Measurements from ENCODE around the gene RFLNA.

Gene RFLNA

DNA sequence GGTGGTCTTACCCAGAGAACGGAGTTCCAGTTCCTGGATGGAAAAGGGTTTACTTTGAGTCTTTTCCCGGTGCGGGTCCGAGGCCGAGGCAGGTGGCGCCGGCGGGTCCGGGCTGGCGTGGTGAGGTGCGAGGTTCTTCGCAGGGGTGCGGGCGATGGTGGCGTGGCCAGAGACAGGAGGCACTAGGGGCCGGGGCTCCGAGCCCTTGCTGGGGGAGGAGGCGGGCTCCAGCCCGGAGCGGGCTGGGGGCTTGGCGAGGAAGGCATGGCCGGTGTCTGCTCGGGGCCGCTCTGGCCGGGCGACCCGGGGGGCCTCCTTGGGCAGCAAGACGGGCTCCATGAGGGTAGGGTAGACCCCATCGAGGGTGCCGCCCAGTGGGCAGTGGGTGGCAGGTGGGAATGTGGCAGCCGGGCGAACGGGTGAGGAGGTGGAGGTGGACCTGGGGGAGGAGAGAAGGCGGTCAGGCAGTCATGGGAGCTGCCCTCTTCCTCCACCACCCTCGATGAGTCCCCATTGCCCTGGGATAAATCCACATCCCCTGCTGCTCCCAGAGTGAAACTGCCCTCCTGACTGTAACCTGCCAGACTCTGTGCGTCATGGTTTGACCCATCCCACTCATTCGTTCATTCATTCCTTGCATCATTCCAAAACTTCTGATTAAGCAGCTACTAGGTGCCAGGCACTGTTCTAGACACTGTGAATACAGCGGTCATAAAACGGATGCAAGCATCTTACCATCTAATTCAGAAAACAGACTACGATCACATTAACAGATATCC, 42.0 kb downstream of the RFLNA start:
- DNase-seq (ENCODE audit: low spot score), result no peak

GRCh38 chr12:124337622-124338021, 42.7 kb downstream of the RFLNA start:
- no peak for DNase-seq (ENCODE audit: low spot score)

GRCh38 chr12:124338448-124338847, 43.6 kb downstream of the RFLNA start:
- DNase-seq (ENCODE audit: low spot score), result no peak

DNA sequence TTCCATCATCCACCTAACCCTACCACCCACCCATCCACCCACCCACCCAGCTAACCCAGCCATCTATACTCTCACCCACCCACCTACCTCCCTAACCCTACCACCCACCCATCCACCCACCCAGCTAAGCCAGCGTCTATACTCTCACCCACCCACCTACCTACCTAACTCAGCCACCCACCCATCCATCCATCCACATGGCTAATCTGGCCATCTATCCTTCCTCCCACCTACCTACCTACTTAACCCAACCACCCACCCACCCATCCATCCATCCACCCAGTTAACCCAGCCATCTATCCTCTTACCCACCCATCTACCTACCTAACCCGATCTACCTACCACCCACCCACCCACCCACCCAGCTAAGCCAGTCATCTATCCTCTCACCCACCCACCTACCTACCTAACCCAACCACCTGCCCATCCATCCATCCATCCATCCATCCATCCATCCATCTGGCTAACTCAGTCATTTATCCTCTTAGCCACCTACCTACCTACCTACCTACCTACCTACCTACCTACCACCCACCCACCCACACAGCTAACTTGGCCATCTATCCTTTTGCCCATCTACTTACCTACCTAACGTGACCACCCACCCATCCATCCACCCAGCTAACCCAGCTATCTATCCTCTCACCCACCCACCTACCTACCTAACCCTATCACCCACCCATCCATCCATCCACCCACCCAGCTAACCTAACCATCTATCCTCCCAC, 44.1 kb downstream of the RFLNA start:
- no peak for DNase-seq (ENCODE audit: low spot score)

- DNase-seq (ENCODE audit: low spot score), result no peak
Measured at GRCh38 chr12:124340080-124340900, 45.4 kb downstream of the RFLNA start.

DNA sequence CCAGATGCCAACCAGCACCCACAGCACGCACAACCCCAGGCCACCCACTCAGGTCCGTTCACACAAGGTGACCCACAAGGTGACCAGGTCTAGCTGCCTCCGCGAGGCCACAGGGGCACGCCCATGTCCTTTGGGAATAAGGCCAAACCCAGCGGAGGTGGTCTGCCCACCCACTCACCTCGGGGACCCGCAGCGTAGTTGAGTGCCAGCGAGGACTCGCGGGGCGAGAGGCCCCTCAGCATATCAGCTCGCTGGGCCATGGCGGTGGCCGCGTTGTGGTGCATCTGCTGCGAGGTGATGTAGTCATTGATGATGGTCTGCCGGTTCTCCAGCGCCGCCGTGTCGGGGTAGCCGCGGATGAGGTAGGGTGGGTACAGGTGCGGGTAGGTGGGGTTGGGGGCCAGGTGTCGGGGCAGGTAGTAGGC, 46.8 kb downstream of the RFLNA start:
- no peak for DNase-seq (ENCODE audit: low spot score)

DNA sequence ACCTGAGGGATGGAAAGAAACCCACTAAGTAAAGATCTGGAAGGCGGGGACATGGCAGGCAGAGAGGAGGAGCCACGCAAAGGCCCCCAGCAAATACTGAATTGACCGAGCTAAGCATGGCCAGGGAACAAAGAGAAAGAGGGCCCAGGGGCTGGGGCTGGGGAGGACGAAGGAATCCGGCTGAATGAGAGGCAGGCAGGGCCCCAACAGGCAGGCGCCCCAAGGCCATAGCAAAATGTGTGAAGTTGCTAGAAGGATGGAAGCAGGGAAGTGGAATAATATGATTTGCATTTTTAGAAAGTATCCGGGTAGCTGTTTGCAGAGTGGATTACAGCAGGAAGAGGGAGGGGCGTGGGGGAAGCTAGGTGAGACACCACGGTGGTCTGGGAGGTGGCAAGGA, 49.1 kb downstream of the RFLNA start:
- no peak for DNase-seq (ENCODE audit: low spot score)

DNA sequence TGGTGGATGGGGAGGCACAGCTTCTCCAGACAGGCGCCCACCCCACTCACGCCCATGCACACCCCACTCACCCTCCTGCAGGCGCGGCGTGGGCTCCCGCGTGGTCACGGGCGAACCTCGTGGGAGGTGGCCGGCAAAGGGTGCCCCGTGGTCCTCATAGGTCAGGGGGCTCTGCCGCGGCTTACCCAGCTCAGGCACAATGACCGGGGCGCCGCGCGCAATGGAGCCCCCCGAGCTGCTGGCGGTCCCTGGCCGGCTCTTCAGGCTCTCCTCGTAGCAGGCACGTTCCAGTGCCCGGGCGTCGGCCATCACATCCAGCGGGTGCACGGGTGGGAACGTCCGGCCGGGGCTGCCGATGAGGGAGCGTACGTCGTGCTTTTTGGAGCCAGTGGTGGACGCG, 49.6 kb downstream of the RFLNA start:
- no peak for DNase-seq (ENCODE audit: low spot score)

DNA sequence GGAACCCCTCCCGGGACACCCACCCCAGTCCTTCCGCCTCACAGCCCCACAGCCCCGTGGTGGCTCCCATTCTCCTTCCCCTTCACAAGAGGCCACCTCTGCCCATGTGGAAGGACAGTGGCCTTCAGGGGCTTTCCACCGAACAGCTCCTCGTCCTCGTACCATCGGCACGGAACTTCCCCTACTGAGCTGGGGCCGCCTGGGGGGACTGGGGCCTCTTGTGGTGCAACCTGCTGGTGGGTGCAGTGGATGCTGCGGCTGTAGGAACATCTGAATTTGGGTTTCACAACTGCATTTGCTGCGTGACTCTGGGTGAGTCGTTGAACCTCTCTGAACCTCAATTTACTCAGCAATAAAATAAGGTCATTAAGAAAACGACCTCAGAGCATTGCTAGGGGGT, 50.9 kb downstream of the RFLNA start:
- no peak for DNase-seq (ENCODE audit: low spot score)

DNA sequence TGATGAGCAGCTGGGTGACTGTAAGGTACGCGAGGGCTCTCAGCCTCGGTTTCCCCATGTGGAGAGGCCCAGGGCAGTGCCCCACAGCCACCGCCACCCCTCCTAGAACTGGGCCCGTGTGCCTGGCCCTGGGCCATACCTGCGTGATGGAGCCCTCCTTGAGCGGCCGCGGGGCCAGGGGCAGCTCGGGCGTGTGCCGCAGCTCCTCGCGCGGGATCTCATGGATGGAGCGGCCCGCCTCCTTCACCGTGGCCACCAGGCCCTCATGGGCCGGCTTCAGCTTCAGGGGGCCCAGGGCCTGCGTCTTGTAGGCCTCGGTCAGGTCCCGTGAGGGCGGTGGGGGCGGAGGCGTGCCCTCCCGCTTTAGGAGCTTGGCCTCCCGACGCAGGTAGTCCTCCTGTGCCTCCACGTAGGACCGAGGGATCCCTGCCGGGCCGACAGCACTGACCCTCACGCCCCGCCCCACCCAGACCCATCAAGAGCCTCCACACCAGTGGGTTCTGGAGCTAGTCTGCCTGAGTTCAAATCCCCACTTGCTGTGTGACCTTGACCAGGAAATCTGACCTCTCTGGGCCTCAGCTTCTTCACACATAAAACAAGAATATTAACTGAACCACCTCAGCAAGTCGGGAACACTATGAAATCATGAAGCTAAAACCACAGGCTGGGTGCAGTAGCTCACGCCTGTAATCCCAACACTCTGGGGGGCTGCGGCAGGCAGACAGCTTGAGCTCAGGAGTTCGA, 51.7 kb downstream of the RFLNA start:
- no peak for DNase-seq (ENCODE audit: low spot score)

GRCh38 chr12:124347335-124347734, 52.4 kb downstream of the RFLNA start:
- no peak for DNase-seq (ENCODE audit: low spot score)

DNA sequence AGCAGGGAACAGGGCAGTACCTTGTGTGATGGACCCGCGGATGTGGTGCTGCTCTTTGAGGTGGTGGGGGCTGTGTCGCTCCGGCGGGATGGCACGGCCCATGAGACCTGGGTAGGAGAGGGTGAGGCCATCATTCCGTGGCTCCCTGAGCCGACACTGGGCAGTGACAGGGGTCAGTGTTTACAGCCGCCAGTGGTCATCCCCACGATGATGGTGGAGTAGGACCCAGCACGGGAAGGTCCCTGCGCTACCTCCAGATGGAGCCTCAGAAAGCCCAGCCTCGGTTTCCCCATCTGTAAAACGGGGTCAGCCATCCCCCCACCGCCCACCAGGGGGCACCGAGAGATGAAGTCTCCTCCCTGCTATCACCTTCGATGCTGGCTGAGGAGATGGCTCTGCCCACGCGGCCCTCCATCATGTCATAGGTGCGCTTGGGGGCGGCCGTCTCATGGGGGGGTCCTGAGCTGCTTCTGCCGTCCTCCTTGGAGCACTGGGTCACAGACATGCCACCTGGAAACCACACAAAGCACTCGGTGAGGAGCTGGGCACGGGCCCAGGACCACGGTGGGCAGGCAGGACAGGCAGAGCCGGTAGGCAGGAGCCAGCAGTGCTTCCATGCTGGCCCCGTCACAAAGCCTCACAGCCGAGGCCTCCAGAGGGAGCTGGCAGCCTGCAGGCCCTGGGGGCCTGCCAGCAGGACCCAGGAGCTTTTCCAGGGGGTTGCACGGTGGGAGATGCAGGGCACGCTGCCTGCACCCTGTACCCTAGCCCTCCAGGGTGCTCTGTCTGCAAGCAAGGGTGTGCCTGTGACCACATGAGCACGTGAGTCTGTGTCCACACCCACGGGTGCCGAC, 53.1 kb downstream of the RFLNA start:
- no peak for DNase-seq (ENCODE audit: low spot score)

DNA sequence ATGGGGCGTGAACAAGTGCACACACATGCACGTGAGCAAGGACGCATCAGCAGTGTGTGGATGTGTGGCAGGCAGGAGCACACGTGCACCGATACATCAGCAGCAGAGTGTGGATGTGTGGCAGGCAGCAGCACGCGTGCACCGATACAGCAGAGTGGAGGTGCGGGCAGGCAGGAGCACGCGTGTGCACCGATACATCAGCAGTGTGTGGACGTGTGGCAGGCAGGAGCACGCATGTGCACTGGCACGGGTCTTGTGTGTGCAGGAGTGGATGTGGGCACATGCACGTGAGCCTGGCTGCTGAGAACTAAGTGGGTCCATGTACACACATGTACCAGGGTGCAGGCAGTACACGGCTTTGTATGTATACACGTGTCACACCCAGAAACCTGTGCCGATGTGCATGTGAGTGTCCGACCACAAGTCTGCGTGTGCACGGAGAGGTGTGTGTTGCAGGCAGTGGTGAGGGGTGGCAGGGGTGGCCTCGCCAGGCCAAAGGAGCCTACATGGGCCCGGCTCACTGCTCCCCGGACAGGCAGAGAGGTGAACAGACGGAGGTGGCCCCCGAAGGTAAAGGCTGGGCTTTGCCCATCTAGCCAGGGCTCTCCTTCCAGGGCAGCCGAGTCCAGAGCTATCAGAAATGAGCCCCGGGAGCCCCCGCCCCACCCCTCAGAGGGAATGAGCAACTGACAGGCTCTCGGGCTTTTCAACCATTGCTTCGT, 53.9 kb downstream of the RFLNA start:
- no peak for DNase-seq (ENCODE audit: low spot score)

DNA sequence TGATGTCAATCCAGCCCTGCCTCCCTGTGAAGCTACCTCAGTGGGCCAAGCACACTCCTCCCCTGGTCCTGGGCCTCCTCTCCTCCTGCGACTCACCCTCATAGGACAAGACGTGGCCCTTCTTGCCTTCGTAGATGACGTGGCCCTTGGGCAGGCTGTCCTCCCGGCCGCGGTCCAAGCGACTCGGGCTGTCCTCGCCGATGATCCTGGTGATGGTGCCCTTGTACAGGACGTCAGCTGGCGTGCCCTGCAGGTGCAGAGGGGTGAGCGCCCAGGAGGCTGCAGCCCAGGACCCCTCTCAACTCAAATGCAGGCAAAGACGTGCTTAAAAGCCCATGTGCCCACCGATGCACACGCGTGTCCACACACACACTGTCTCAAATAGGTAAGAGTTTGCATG, 55.6 kb downstream of the RFLNA start:
- no peak for DNase-seq (ENCODE audit: low spot score)

DNA sequence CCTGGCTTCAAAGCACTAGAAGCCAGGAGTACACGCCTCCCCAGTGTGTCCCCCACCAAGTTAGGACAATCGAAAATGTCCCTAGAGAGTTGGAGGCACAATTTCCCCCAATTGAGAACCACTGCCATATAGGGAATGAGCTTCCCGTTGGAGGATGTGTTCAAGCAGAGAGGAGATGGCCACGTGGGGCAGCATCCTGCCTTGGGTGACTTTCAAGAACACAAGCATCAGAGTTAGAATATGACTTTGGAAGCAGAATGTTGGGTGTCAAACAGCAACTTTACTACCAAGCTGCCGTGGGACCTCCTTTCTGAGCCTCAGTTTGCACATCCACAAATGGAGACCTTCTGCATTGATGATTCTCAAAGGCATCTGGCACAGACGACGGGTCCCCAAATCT, 56.5 kb downstream of the RFLNA start:
- DNase-seq (ENCODE audit: low spot score), result no peak

DNA sequence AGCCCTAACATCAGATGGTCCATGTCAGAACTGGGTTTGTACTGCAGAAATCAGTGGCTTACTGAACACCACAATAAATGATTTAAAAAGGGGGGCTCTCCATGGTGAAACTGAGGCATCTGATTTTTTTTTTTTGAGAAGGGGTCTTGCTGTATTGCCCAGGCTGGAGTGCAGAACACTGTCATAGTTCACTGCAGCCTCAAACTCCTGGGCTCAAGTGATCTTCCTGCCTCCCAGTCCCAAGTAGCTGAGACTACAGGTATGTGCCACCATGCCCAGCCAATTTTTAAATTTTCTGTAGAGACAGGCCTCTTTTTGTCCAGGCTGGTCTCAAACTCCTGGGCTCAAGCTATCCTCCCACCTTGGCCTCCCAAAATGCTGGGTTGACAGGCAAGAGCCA, 57.4 kb downstream of the RFLNA start:
- no peak for DNase-seq (ENCODE audit: low spot score)

DNA sequence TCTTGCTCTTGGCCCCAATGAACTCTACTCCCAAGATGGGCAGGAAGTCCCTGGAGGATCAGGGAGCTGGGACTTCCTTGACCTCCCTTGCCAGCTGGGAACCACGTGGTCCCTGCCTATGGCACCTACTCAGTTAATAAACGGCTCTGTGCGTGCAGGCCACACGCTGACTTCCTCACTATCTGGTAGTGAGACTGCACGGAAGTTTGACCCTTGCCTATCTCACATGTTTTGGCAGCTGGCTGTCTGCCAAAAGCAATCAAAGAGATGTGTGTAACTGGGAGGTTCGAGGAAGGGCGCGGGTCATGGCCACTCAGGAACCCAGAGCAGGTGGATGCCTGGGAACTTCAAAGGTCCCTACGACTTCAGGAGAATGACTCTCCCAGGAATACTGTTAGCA, 57.9 kb downstream of the RFLNA start:
- peak; percentile 78 for DNase-seq (ENCODE audit: low spot score)

GRCh38 chr12:124354400-124354799, 59.5 kb downstream of the RFLNA start:
- DNase-seq (ENCODE audit: low spot score), result no peak

- no peak for DNase-seq (ENCODE audit: low spot score)
Measured at GRCh38 chr12:124356221-124356620, 61.3 kb downstream of the RFLNA start.

GRCh38 chr12:124357616-124358015, 62.7 kb downstream of the RFLNA start:
- no peak for DNase-seq (ENCODE audit: low spot score)

Data from COLO829 (cell line).